Limb (tissue), 2 donors: ENCODE measurements around the gene COL15A1.

Experiments used
- DNase-seq, 2 donors: peaks; one replicate each; pipeline ENCODE4 v3.0.0-alpha.2; 2016; ENCODE audit errors: extremely low spot score in 2 of 2

Gene COL15A1

DNA sequence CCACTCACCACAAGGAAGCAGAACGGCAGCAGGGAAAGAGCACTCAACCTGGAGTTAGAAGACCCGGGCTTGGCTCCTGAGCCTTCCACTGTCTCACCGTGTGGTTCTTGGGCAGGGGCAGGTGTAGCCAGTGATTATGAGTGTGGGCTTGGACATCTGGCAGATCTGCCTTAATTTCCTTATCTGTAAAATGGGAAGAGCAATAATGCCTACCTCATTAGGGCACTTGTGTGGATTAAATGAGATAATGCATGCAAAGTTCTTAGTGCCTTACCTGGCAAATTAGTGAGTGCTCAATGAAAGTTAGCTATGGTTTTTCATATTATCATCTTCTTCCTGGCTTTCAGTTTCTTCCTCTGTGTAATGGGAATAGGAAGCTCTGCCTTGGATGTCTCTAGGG lies 28.1 kb upstream of the COL15A1 start:
- no peak for DNase-seq

- peak in 1 of 2 donors; percentile 62 for DNase-seq
Observed at GRCh38 chr9:98916660-98917059, 27.0 kb upstream of the COL15A1 start.

- DNase-seq: no peak
Observed at GRCh38 chr9:98917746-98918487, 25.8 kb upstream of the COL15A1 start.

DNA sequence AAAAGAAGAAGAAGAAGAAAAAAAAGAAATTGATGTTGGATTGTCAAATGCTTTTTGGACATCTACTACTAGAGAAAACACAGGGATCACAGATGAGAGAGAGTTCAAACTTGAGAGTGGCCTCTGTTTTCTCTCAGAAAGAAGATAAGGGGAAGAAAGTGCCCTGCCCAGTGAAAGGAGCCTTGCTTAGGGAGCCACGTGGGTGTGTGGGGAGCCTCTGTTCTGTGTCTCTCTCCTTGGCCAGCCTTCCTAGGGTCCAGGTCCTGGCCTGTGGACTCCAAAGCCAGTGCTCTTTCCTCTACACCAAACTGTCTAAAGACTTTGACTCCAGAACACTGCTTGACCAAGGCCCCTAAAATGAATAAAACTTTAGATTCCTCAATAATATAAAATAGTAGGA lies 22.0 kb upstream of the COL15A1 start:
- DNase-seq: no peak

GRCh38 chr9:98922721-98923435 lies 20.8 kb upstream of the COL15A1 start:
- no peak for DNase-seq

GRCh38 chr9:98923451-98924123 lies 20.1 kb upstream of the COL15A1 start:
- DNase-seq: no peak

DNA sequence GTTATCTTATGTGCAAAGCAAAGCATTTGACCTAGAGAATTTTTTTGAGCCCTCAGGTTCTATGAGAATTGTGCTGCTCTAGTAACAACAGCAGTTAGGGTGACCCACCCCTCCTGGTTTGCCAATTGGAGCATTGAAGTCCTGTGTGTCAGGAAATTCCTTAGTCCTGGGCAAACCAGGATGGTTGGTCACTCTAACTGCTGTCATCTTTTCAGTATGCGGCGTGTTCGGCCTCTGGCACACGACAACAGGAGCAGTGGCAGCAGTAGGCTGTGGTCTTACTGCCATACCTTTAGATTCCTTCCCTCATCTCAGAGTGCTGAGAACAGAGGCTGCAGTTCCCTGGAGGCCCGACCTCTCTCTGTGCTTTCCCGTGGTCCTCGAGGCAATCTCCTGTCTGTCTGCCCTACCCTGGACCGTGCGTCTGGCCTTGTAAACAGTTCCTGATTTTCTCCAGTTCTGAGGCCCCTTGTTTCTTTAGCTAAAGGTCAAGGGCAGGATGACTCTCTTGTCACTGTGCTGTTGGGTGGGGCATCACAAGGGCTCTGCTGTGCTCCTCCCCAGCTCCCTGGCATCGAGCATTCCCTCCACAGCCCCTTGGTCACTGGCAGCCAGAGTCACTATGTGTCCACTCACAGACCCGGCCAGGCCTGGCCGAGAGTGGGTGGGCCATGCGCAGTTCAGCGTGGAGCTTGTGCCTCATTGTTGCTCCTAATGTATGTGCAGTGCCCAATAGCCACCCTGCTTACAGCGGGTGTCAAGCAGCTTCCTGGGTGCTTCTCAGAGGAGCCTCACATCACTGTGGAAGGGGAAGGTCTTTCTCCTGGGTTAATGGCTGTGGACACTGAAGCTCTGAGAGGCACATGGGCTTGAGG lies 18.5 kb upstream of the COL15A1 start:
- DNase-seq: no peak

DNA sequence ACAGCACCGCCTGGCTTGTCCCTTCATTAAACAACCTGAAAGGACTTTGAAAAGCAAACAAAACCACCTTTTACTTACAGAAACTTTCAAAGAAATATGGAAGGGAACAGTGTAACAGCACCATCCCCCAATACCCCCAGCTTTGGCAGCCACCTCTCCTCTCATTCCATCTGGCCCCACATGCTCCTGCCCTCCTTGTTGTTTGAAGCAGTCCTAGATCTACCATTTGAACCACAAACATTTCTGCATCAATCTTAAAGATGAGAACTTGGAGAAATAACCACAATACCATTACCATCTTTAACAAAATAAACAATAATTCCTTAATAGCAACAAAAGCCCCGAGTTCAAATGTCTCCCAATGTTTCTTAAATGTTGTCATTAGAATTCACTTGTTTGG lies 17.8 kb upstream of the COL15A1 start:
- DNase-seq: no peak

GRCh38 chr9:98927724-98928123 lies 16.0 kb upstream of the COL15A1 start:
- no peak for DNase-seq

GRCh38 chr9:98929071-98929470 lies 14.6 kb upstream of the COL15A1 start:
- peak in 1 of 2 donors; percentile 64 for DNase-seq

DNA sequence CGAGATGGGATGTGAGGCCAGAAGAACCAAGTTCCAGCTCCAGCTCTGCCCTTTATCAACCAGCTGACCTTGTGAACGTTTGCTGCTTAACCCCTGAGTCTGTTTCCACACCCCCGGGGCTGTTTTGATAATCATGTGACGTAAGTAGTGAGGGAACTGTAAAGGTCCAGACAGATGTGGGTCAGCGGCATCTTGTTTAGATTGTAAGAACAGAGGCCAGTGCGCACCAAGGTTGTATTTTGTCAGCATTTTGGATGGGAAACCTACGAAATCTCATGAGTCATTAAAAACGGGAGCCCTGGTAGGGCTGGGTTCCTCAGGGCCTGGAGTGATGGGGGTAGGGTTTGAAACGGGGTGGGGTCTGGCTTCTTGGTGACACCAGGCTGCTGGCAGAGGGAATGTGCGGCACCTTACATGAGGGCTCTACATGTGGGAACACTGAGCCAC lies 13.8 kb upstream of the COL15A1 start:
- no peak for DNase-seq

GRCh38 chr9:98930792-98931191 lies 12.9 kb upstream of the COL15A1 start:
- DNase-seq: no peak

GRCh38 chr9:98931600-98932389 lies 11.9 kb upstream of the COL15A1 start:
- no peak for DNase-seq

- DNase-seq: no peak
Observed at GRCh38 chr9:98933185-98933584, 10.5 kb upstream of the COL15A1 start.

DNA sequence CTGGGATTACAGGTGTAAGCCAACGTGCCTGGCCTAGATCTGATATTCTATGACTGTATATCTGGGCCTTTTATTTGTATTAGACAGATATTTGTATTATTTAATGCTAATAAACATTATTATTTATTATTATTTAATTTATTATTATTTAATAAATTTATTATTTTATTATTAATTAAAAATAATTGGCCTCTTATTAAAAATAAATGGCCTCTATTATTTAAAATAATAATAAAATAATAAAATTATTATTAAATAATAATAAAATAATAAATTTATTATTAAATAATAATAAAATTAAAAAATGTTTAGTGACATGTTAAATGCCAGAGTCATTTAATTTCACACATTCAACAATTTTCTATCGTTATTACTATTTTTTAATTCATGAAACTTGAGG lies 9.8 kb upstream of the COL15A1 start:
- DNase-seq: no peak

DNA sequence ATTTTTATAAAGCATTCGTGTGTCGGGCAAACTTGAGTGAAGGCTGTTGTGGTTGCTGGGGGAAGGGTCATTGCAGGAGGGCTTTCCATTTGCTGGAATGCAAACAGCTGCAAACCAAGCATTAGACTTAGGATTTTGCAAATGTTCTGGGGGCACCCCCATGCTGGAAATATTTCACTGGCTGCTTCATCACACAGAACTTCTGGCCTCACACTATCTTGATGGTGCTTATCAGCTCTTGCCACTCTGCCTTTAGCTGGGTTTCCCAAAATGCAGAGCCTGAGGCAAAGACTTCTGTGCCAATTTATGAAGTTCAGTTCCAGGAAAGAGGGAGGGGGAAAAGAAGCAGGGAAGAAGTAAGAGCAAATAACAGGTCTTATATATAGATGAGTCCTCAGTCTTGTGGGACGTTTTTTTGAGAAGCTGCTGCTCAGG lies 8.6 kb upstream of the COL15A1 start:
- no peak for DNase-seq

- peak in 1 of 2 donors; percentile 42 for DNase-seq
Observed at GRCh38 chr9:98940276-98940675, 3.4 kb upstream of the COL15A1 start.

GRCh38 chr9:98941946-98942523 lies 1.7 kb upstream of the COL15A1 start:
- no peak for DNase-seq

DNA sequence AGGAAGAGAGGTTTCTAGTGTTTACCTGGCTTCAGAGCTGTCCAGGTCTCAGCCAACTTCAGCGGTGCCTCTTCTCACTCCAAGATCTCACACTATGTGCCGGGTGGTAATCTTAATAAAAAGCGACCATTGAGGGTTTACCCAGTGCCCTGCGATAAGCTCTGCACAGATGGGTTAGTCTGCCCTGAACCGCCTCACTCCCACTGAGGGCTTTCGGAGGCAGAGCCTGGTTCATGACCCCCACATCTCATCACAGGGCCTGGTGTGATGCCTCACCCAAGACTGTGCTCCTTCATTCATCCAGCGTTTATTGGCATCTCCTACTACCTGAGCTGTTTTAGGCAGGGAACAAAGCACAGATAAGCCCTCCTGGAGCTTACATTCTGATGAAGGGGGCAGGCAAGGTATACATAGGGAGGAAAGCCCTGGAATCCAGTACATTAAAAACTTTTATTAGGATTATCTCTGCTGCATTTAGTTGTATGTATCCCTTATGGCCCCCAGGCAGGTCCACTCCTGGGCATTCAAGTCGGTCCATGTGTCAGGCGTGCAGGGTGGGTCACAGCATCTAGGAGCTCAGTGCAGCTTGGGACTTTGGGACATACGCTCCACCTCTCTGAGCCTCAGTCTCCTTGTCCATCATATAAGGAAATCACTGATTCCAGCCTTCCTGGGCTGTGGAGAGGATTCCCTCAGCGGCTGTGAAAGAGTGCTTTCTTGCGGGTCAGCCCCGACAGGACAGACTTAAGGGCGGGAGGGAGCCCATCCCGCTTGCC lies 613 bp upstream of the COL15A1 start:
- no peak for DNase-seq
